GM12878 (cell line): ENCODE data around the gene MYOM3.

Experiments
- CTCF ChIP-seq, 3 experiments: IDR thresholded peaks in 2 of 3; conservative IDR thresholded peaks in 1 of 3; 2 replicates each; pipeline ENCODE4 v1.5.1; 2011; ENCODE audit warnings: low read depth in 3 of 3, low read length in 3 of 3, mild to moderate bottlenecking in 3 of 3, control low read depth in 2 of 3, moderate library complexity in 2 of 3, inconsistent platforms in 1 of 3, mixed read lengths in 1 of 3; ENCODE audit not compliant: control insufficient read depth in 2 of 3, insufficient read depth in 1 of 3; ENCODE audit errors: extremely low read depth in 1 of 3
- DPF2 ChIP-seq: fragments of 450-650 bp; IDR thresholded peaks from 2 replicates; pipeline ENCODE4 v1.6.1; 2017; ENCODE audit warnings: mild to moderate bottlenecking
- NRF1 ChIP-seq: conservative IDR thresholded peaks from 2 replicates; pipeline ENCODE4 v1.6.1; 2011; ENCODE audit warnings: mild to moderate bottlenecking, low read depth, low read length, improper control_type of control experiment
- SRF ChIP-seq, 2 experiments: IDR thresholded peaks; 2 replicates each; pipeline ENCODE4 v1.6.1; 2011; ENCODE audit warnings: low read depth in 2 of 2, low read length in 2 of 2, mild to moderate bottlenecking in 1 of 2, moderate library complexity in 1 of 2

GRCh38 chr1:24082372-24082771 lies 29.6 kb downstream of the MYOM3 start:
- no peak for TF ChIP-seq NRF1
- TF ChIP-seq SRF (IDR thresholded peaks at IDR 0.05; ENCODE audit: low read depth in 2 of 2, low read length in 2 of 2), result no peak
- no peak for TF ChIP-seq CTCF (IDR thresholded peaks at IDR 0.05 in 2 of 3, conservative IDR thresholded peaks at IDR 0.05 in 1 of 3; ENCODE audit: control insufficient read depth in 2 of 3, extremely low read depth in 1 of 3, insufficient read depth in 1 of 3, low read depth in 3 of 3, low read length in 3 of 3)
- no peak for TF ChIP-seq DPF2
